GM12864 (cell line): ENCODE measurements around the gene SH3D19.
A peak's percentile ranks its signal among the peaks of the same experiment; 100 is the strongest.
"Not testable (repeated sequence)": the region's sequence is repeated elsewhere in the genome, so short reads cannot be mapped to it uniquely, and the experiment has no call there.

ENCODE experiments used
- DNase-seq: peaks from one replicate; pipeline ENCODE4 v3.0.0-alpha.2; 2011; ENCODE audit warnings: low read depth
- H3K4me3 ChIP-seq: 2 replicates; pipeline ENCODE4 v1.5.1; 2011; ENCODE audit warnings: mild to moderate bottlenecking, low read depth, low read length, control low read depth
- CTCF ChIP-seq: IDR thresholded peaks from 2 replicates; pipeline ENCODE4 v1.5.1; 2011; ENCODE audit warnings: low read depth, mild to moderate bottlenecking, moderate library complexity, low read length, control low read depth, inconsistent platforms; ENCODE audit errors: missing control alignments

SH3D19 gene

GRCh38 chr4:151284534-151285245 is 40.7 kb downstream of the SH3D19 start:
- no peak overlapping the region for H3K4me3 ChIP-seq
- no peak for DNase-seq
- TF ChIP-seq CTCF: no peak

DNA sequence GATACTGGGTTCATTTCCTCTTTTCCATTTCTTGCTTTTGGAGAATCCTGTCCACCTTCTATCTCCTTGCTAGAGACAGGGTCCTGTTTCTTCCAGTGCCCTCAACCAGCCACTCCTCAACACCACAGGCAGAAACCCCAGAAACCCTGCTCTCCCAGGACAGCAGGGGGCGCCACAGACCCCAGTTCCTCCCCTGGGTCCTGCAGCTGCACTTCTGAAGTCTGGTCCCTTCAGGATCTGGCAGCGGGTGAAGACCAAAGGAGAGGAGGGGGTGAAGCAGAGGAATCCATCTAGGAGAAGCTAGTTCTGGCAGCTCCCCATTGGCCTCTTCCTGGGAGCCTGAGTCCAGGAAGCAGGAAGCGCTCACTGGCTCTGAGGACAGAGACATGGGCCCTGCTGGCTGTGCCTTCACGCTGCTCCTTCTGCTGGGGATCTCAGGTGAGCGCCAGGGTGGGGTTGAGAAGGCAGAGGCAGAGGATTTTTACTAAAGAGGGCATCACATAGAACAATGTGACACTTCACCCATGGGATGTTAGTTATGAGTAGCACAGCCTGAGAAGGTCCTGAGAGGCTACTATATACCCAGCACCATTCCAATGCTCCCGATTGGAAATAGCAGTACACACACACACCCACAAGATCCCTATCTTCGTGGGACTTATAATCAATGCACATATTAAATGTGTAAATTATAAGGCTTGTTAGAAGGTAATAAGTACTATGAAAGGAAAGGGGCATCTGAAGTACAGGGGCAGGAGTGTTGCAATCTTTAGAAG is 48.4 kb downstream of the SH3D19 start, which contains the start of gene PRSS48:
PRSS48 (plus strand) TSS at position 375 of the 776 bp plus-strand sequence; CDS start at position 387, 12 bp downstream.
- no peak within 1 kb of the TSS for H3K4me3 ChIP-seq
- no peak for DNase-seq
- peak; percentile 79 for TF ChIP-seq CTCF

GRCh38 chr4:151268905-151269304 is 56.5 kb downstream of the SH3D19 start:
- not testable (repeated sequence) for H3K4me3 ChIP-seq, DNase-seq

- no peak overlapping the region for H3K4me3 ChIP-seq
- TF ChIP-seq CTCF: no peak
- DNase-seq: no peak
Observed at GRCh38 chr4:151267822-151268535, 57.4 kb downstream of the SH3D19 start.

- H3K4me3 ChIP-seq: no peak overlapping the region
- no peak for DNase-seq
- no peak for TF ChIP-seq CTCF
Observed at GRCh38 chr4:151267104-151267503, 58.3 kb downstream of the SH3D19 start.

- H3K4me3 ChIP-seq: no peak overlapping the region
- no peak for DNase-seq
- TF ChIP-seq CTCF: no peak
Observed at GRCh38 chr4:151266497-151266896, 58.9 kb downstream of the SH3D19 start.

GRCh38 chr4:151263455-151263854 is 62.0 kb downstream of the SH3D19 start:
- no peak for TF ChIP-seq CTCF
- H3K4me3 ChIP-seq: no peak overlapping the region
- no peak for DNase-seq
